Mucosa of descending colon (tissue), 3 donors: ENCODE data around the gene SLC35F4. TPM values are rescaled to one million over a fixed set of nuclear protein-coding genes. Genes with fewer than 3 reads are reported as not detected.
A peak's percentile ranks its signal among the peaks of the same experiment; 100 is the strongest.

ENCODE experiments used
- ATAC-seq: fragments of 200-7000 bp; cut with Tn5 transposase; one replicate; pipeline ENCODE4 v1.9.1; 2020; ENCODE audit warnings: mild to moderate bottlenecking, moderate library complexity
- DNase-seq, 3 donors: peaks; one replicate each; pipeline ENCODE4 v3.0.0-alpha.2; 2020
- H3K36me3 ChIP-seq: fragments of 200-600 bp; one replicate; pipeline ENCODE4 v1.8.0; 2021; ENCODE audit warnings: low read depth, mild to moderate bottlenecking
- H3K4me1 ChIP-seq: fragments of 200-600 bp; one replicate; pipeline ENCODE4 v1.8.0; 2021; ENCODE audit warnings: low read depth, mild to moderate bottlenecking
- H3K4me3 ChIP-seq: fragments of 200-600 bp; one replicate; pipeline ENCODE4 v1.8.0; 2021; ENCODE audit warnings: mild to moderate bottlenecking
- H3K9me3 ChIP-seq: fragments of 200-600 bp; one replicate; pipeline ENCODE4 v1.8.0; 2021; ENCODE audit warnings: mild to moderate bottlenecking
- intact Hi-C, 2 donors: fragments of 100-400 bp; cut with DNase I in 1 of 2; cut with micrococcal nuclease in 1 of 2; formaldehyde crosslinking; loops; one replicate each; pipeline versions ENCODE4 v1.11.0 to v1.11.1; 2022; cut with DNase I, micrococcal nuclease
- long read RNA-seq, 2 donors: library from polyadenylated mRNA; unstranded; transcript quantifications; one replicate each; pipeline ENCODE4 v2.0.0, GENCODE V29; 2019 to 2021
- total RNA-seq, 3 donors: library from RNA; stranded (reverse); fragmentation: NEBNext Ultra II Directional in 2 of 3; extraction: Animal tissue kit (Norgen Biotek cat#: 25700) in 2 of 3; gene quantifications; one replicate each; pipeline versions ENCODE4 v1.2.1 to v1.2.4, GENCODE V29; 2021 to 2023
- TF ChIP-seq, protein P1 (sequence below): fragments of 200-600 bp; IDR thresholded peaks from one replicate; pipeline ENCODE4 v1.8.0; 2022; ENCODE audit warnings: antibody characterized with exemption, mild to moderate bottlenecking
- donor health status: DM: no; HTN: no; CAD: no; lungs with moderate emphysema.
- donor health status: DM: no; HTN: no; CAD: no.
- donor health status: DM: no; HTN: yes; CAD: no.

The SLC35F4 gene
- not detected for total RNA-seq
- long read RNA-seq, donor 1: 0 reads
- long read RNA-seq, donor 2: 0 reads

DNA sequence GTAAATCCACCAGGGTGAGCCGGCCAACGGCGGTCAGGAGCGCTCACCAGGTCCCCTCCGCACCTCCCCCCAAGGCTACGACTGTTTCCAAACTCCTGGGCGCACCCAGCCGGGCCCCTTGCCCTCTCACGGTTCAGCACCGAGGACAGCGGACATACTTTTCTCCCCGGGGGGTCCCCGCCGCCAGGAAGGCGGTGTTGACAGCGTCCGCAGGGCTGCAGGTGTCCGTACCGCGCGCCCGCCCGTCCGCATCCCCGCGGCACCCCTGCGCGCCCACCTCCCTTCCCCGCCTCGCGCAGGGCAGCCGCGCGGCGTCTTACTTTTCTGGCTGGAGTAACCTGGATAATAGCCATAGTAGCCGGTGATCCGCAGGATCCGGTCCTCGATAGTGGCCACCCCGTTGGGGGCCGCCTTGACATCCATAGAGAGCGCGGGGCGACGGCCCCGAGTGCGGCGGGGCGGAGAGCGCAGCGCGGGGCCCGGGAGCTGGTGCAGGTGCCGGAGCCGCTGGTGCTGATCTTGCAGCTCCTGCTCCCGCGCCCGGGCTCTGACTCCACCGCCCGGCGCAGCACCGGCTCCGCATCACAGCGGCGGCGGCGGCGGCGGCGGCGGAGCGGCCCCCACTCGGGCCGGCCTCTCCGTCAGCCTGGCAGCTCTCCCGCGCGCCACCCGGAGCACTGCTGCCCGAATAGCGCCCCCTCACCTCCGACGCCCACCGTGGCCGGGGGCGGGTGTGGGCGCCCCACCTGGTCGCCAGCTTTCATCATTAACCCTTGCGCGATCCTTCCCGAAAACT is at the start of gene SLC35F4:
SLC35F4 (minus strand) TSS at position 690 of the 796 bp plus-strand sequence.
- DNase-seq (peak in 1 of 3 donors; percentile 36), ATAC-seq (no peak)
- Histone ChIP-seq H3K4me3 (no peak within 1 kb of the TSS), H3K9me3 (no peaks in the 10 kb centered on the region), H3K4me1 (no peaks in the 10 kb centered on the region), H3K36me3 (no peaks in the 10 kb centered on the region)
- TF ChIP-seq, protein P1, sequence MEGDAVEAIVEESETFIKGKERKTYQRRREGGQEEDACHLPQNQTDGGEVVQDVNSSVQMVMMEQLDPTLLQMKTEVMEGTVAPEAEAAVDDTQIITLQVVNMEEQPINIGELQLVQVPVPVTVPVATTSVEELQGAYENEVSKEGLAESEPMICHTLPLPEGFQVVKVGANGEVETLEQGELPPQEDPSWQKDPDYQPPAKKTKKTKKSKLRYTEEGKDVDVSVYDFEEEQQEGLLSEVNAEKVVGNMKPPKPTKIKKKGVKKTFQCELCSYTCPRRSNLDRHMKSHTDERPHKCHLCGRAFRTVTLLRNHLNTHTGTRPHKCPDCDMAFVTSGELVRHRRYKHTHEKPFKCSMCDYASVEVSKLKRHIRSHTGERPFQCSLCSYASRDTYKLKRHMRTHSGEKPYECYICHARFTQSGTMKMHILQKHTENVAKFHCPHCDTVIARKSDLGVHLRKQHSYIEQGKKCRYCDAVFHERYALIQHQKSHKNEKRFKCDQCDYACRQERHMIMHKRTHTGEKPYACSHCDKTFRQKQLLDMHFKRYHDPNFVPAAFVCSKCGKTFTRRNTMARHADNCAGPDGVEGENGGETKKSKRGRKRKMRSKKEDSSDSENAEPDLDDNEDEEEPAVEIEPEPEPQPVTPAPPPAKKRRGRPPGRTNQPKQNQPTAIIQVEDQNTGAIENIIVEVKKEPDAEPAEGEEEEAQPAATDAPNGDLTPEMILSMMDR: no peak
- intact Hi-C loops: no loop called here

DNA sequence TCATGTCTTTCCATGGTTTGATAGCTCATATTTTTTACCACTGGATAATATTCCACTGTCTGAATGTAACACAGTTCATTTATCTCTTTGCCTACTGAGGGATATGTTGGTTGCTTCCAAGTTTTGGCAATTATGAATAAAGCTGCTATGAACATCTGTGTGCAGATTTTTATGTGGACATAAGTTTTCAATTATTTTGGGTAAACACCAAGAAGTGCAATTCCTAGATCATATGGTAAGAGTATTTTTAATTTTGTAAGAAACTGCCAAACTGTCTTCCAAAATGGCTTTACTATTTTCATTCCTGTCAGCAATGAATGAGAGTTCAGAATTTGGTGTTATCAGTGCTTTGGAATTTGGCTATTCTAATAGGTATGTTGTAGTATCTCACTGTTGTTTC is 43.7 kb upstream of the SLC35F4 start:
- H3K4me1 ChIP-seq: no peaks in the 10 kb centered on the region
- intact Hi-C loops: no loop called here
- no peak overlapping the region for H3K4me3 ChIP-seq
- no peaks in the 10 kb centered on the region for H3K9me3 ChIP-seq
- TF ChIP-seq, protein P1: no peak
- ATAC-seq (no peak), DNase-seq (no peak)
- no peaks in the 10 kb centered on the region for H3K36me3 ChIP-seq

GRCh38 chr14:57903954-57904353 is 38.1 kb upstream of the SLC35F4 start:
- intact Hi-C loops: no loop called here

GRCh38 chr14:57898837-57899572 is 33.1 kb upstream of the SLC35F4 start:
- DNase-seq (no peak), ATAC-seq (no peak)
- H3K4me3 ChIP-seq: no peak overlapping the region
- H3K4me1 ChIP-seq: no peaks in the 10 kb centered on the region
- H3K9me3 ChIP-seq: no peaks in the 10 kb centered on the region
- TF ChIP-seq, protein P1: no peak
- H3K36me3 ChIP-seq: no peaks in the 10 kb centered on the region
- intact Hi-C loops: no loop called here

More at GRCh38 chr14:57903954-57904353, 38.1 kb upstream of the SLC35F4 start:
- Histone ChIP-seq H3K9me3 (no peaks in the 10 kb centered on the region), H3K4me1 (no peaks in the 10 kb centered on the region), H3K4me3 (no peak overlapping the region), H3K36me3 (no peaks in the 10 kb centered on the region)
- TF ChIP-seq, protein P1: no peak
- no peak for DNase-seq
- no peak for ATAC-seq

DNA sequence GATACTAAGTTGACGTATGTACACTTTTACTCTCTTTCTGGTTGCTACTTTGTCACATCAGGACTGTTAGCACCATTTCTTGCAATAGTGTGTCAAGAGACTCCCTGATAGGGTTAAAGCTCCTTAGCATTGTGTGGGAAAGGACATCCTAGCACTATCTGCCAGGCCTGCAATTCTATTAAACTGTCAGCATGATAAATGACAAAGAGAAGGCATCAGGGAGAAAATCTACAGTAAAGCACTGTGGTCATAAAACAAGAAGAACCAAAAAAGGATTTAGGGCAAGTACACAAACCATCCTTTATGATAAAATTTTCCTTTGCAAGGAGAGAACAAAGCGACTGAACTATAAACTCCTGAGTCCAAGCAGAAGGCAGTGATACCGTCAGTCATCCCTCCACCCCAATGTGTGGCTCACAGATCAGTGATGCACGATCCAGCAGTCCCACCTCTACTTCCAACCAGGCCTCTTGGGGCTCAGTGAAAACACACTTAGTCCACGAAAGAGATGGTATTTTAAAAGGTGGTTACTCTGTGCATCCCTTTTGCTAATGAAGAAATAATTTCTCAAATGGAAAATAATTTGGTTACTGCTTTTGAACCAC is 31.4 kb upstream of the SLC35F4 start:
- H3K4me1 ChIP-seq: no peaks in the 10 kb centered on the region
- ATAC-seq (no peak), DNase-seq (no peak)
- intact Hi-C loops: no loop called here
- H3K36me3 ChIP-seq: no peaks in the 10 kb centered on the region
- TF ChIP-seq, protein P1: no peak
- H3K9me3 ChIP-seq: no peaks in the 10 kb centered on the region
- no peak overlapping the region for H3K4me3 ChIP-seq
